ENCODE data around the gene CHD5. TPM values are rescaled to one million over a fixed set of nuclear protein-coding genes. Genes with fewer than 3 reads are reported as not detected.
"Not testable (repeated sequence)": the region's sequence is repeated elsewhere in the genome, so short reads cannot be mapped to it uniquely, and the experiment has no call there.

CHD5 gene
- polyA plus RNA-seq, 5 donors = 0.07 to 0.31 (median 0.21) TPM

DNA sequence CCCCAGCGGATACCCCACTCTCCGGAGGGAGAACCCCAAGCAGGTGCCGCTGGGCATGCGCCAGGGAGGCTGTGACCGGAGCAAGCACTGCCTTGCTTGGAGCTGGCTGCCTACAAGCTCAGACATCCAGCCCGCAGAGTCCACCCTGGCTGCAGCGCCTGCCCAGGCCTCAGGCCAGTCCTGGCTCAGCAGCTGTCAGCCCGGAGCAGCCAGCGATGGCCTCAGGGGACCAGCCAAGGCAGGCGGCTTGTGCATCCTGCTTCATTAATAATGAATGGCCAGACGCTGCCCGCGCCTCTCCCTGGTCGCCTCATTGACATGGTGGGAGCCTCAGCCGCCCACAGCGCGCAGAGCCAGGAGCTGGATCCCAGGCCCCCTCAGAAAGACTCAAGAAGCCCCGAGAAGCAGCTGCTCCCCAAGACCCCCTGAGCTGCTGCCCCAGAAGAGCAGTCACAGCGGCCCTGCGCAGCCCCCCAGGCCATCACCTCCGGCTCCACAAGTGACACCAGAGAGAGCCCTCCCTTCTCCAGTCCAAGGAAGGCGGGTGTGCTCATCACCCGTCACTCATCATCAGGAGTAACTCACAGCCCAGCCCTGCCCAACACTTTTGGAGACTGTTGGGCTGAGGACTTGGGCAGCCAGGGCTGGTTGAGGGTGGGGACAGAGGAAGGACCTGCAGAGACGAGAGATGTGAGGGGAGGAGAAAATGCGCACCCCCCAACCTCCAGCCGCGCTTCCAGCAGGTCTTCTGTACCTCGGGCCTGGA lies 114.8 kb downstream of the CHD5 start:
- no peak for DNase-seq

- DNase-seq = not testable (repeated sequence)
These were observed 116.5 kb downstream of the CHD5 start for GRCh38 chr1:6063532-6064053.

GRCh38 chr1:6062670-6063069 lies 117.5 kb downstream of the CHD5 start:
- no peak for DNase-seq

DNA sequence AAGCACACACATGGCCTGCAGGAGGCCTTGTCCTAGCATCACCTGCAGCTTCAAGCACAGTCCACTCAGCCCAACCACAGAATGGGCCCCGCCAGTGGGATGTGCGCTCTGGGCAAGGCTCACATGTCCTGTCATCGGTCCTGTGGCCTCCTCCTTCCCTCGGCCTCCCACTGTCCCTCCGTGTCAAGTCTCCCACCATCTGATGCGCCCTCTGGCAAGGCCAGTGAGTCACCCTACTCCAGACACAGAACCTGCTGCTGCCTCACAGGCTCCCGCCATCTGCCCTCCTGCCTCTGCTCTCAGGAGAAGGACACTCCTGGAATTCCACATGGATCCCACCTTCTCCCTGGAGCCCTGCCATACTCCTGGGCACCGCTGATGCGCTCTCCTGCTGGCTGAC lies 120.3 kb downstream of the CHD5 start:
- DNase-seq = no peak

DNA sequence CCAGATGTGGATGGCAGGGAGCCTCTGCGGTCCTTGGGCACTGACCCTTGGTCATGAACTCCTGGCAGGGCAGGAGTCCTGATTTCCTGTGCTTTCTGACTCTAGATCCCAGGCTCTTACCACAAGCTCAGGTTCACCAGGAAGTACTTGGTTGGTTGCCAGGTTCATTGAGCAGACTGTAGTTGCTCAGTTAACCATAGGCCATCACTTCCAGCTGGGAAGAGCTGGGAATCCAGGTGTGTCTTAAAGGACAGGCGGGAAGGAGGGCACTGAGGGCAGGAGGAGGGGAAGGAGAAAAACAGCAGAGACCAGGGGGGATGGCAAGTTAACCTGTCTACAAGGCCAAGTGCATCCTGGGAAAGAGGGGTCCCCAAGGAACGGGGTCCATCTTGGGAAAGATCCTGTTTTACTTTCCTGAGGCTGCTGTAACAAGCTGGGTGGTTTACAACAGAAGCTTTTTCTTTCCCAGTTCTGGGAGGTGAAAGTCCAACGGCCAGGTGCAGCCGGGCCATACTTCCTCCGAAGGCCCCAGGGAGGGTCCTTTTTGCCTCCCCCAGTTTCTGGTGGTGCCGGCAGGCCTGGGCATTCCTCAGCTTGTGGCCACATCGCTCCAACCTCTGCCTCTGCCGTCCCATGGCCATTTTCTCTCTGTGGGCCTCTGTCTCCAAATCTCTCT lies 122.8 kb downstream of the CHD5 start:
- DNase-seq = no peak

DNA sequence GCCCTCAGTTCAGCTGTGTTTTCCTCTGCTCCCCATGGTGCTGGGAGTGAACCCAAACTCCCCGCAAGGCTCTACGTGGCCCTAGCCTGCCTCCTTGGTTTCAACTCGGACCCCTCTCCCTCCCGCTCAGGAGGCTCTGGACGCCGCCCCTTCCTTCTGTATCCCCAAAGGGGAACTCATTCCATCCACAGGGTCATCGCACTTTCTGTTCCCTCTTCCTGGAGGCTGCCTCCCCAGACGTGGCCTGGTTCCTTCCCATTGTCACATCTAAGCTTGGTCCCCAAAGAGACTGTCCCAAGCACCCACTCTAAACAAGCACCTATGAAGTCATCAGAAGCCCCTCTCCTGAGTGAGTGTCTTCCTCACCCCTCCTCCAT lies 123.6 kb downstream of the CHD5 start:
- no peak for DNase-seq

DNA sequence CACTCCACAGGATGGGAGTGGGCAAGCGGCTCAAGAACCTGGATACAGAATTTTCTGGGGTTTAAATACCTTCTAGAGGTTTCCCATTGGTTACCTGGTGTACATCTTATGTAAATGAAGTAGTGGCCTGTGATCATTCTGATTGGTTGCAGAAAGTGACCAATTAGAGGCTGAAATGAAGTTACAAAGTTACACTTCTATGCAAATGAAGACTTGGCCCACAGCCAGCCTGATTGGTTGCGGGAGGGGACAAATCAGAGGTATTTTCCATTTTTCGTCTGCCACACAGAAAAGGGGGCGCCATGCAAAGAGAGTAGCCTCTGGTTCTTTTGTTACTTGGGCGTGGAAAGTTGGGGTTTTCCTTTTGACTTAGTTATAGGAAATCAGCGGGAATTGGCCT lies 125.5 kb downstream of the CHD5 start:
- no peak for DNase-seq

DNA sequence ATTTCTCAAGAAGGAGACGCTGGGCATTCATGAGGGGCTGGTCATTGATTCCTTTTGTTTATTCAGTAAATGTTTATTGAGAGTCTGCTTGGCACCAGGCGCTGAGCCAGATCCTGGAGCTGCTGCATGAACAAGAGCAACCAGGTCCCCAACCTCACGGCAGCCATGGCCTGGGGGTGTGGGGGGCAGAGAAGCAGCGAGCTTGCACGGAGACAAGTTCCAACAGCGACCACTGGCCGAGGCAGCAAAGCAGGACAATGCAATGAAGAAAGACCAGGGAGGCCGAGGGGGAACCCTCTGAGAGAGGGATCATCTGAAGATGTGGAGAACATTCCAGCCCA lies 126.9 kb downstream of the CHD5 start:
- no peak for DNase-seq

- DNase-seq = peak; percentile 57 to 68
These were observed 127.4 kb downstream of the CHD5 start for GRCh38 chr1:6052543-6053205.

Other genes with a start within 250 kb of the CHD5 start
- gene NPHP4, start 187.9 kb downstream of the CHD5 start, polyA plus RNA-seq (ENCODE audit: insufficient read depth in 1 of 5, insufficient read length in 5 of 5, low replicate concordance in 1 of 5) = 10 to 100 TPM in 2 of 5 donors, 1 to 10 TPM in 3; 7.1 to 12.6 (median 9.9) TPM
- gene KCNAB2, start 134.4 kb downstream of the CHD5 start, polyA plus RNA-seq (ENCODE audit: insufficient read depth in 1 of 5, insufficient read length in 5 of 5, low replicate concordance in 1 of 5) = 1 to 10 TPM; 5.2 to 7.7 (median 5.5) TPM
- gene RPL22, start 19.3 kb upstream of the CHD5 start, polyA plus RNA-seq (ENCODE audit: insufficient read depth in 1 of 5, insufficient read length in 5 of 5, low replicate concordance in 1 of 5) = 100 to 1,000 TPM; 588 to 886 (median 686) TPM
- 10 to 100 TPM in 4 of 5 donors, 1 to 10 TPM in 1; 9.5 to 17.1 (median 14.9) TPM for gene RNF207, start 25.8 kb upstream of the CHD5 start, polyA plus RNA-seq (ENCODE audit: insufficient read depth in 1 of 5, insufficient read length in 5 of 5, low replicate concordance in 1 of 5)
- 10 to 100 TPM; 37.8 to 46.9 (median 40.1) TPM for gene ICMT, start 55.6 kb upstream of the CHD5 start, polyA plus RNA-seq (ENCODE audit: insufficient read depth in 1 of 5, insufficient read length in 5 of 5, low replicate concordance in 1 of 5)
- gene HES3, start 63.9 kb upstream of the CHD5 start, polyA plus RNA-seq (ENCODE audit: insufficient read depth in 1 of 5, insufficient read length in 5 of 5, low replicate concordance in 1 of 5) = not detected
- 10 to 100 TPM; 12.0 to 37.0 (median 15.3) TPM for gene GPR153, start 80.8 kb upstream of the CHD5 start, polyA plus RNA-seq (ENCODE audit: insufficient read depth in 1 of 5, insufficient read length in 5 of 5, low replicate concordance in 1 of 5)
- gene ACOT7, start 213.4 kb upstream of the CHD5 start, polyA plus RNA-seq (ENCODE audit: insufficient read depth in 1 of 5, insufficient read length in 5 of 5, low replicate concordance in 1 of 5) = 10 to 100 TPM; 11.7 to 17.0 (median 14.4) TPM
- gene HES2, start 239.6 kb upstream of the CHD5 start, polyA plus RNA-seq (ENCODE audit: insufficient read depth in 1 of 5, insufficient read length in 5 of 5, low replicate concordance in 1 of 5) = under 1 TPM; 0.04 to 0.24 (median 0.22) TPM
- 1 to 10 TPM; 1.2 to 3.8 (median 2.4) TPM for gene ESPN, start 244.5 kb upstream of the CHD5 start, polyA plus RNA-seq (ENCODE audit: insufficient read depth in 1 of 5, insufficient read length in 5 of 5, low replicate concordance in 1 of 5)